GM12878 (cell line): ENCODE measurements around the gene KLHL3.

ENCODE experiments used
- BCL3 ChIP-seq: IDR thresholded peaks from 2 replicates; pipeline ENCODE4 v1.6.1; 2011; ENCODE audit warnings: borderline replicate concordance, low read depth, mild to moderate bottlenecking, moderate library complexity, low read length; ENCODE audit not compliant: insufficient read depth, poor library complexity, severe bottlenecking
- CTCF ChIP-seq, 3 experiments: IDR thresholded peaks in 2 of 3; conservative IDR thresholded peaks in 1 of 3; 2 replicates each; pipeline ENCODE4 v1.5.1; 2011; ENCODE audit warnings: low read depth in 3 of 3, low read length in 3 of 3, mild to moderate bottlenecking in 3 of 3, control low read depth in 2 of 3, moderate library complexity in 2 of 3, inconsistent platforms in 1 of 3, mixed read lengths in 1 of 3; ENCODE audit not compliant: control insufficient read depth in 2 of 3, insufficient read depth in 1 of 3; ENCODE audit errors: extremely low read depth in 1 of 3
- HDAC6 ChIP-seq: fragments of 200-600 bp; sonication (generic); IDR thresholded peaks from one replicate; pipeline ENCODE4 v1.8.0; 2017; ENCODE audit warnings: antibody characterized with exemption; ENCODE audit not compliant: unreplicated experiment
- KAT2A ChIP-seq: conservative IDR thresholded peaks from 2 replicates; pipeline ENCODE4 v1.6.1; 2011; ENCODE audit warnings: low read depth, low read length; ENCODE audit not compliant: control insufficient read depth
- POLR2A ChIP-seq: IDR thresholded peaks from 2 replicates; pipeline ENCODE4 v1.6.1; 2011; ENCODE audit warnings: low read depth, mild to moderate bottlenecking, low read length
- SUPT20H ChIP-seq: IDR thresholded peaks from 2 replicates; pipeline ENCODE4 v1.6.1; 2011; ENCODE audit warnings: low read depth, mild to moderate bottlenecking, low read length, moderate library complexity, borderline replicate concordance; ENCODE audit not compliant: control insufficient read depth
- ZBTB4 ChIP-seq: fragments of 450-650 bp; formaldehyde crosslinking; IDR thresholded peaks from 2 replicates; pipeline ENCODE4 v1.4.0; 2022; ENCODE audit warnings: mild to moderate bottlenecking, moderate library complexity

- TF ChIP-seq CTCF (IDR thresholded peaks at IDR 0.05 in 2 of 3, conservative IDR thresholded peaks at IDR 0.05 in 1 of 3; ENCODE audit: control insufficient read depth in 2 of 3, extremely low read depth in 1 of 3, insufficient read depth in 1 of 3, low read depth in 3 of 3, low read length in 3 of 3) = no peak
- no peak for TF ChIP-seq ZBTB4 (CRISPR knock-in tag)
- no peak for TF ChIP-seq KAT2A
- TF ChIP-seq POLR2A = no peak
- no peak for TF ChIP-seq SUPT20H
- no peak for TF ChIP-seq HDAC6
- TF ChIP-seq BCL3 = no peak
Measured at GRCh38 chr5:137594717-137595116, 141.2 kb downstream of the KLHL3 start.
